PC-9 (cell line): Measurements from ENCODE around the gene MAMLD1.

Experiments
- CTCF ChIP-seq: fragments of 200-600 bp; sonication (generic); conservative IDR thresholded peaks from 2 replicates; pipeline ENCODE4 v1.6.1; 2017; ENCODE audit warnings: mixed run types, antibody characterized with exemption, mild to moderate bottlenecking, moderate library complexity
- EZH2 ChIP-seq: fragments of 200-600 bp; sonication (generic); IDR thresholded peaks from 2 replicates; pipeline ENCODE4 v1.8.0; 2017; ENCODE audit warnings: antibody characterized with exemption, low read depth

GRCh38 chrX:150489359-150490015, 126.4 kb downstream of the MAMLD1 start:
- TF ChIP-seq CTCF: no peak
- TF ChIP-seq EZH2: no peak
